ENCODE results near the gene CPED1.

Gene CPED1

DNA sequence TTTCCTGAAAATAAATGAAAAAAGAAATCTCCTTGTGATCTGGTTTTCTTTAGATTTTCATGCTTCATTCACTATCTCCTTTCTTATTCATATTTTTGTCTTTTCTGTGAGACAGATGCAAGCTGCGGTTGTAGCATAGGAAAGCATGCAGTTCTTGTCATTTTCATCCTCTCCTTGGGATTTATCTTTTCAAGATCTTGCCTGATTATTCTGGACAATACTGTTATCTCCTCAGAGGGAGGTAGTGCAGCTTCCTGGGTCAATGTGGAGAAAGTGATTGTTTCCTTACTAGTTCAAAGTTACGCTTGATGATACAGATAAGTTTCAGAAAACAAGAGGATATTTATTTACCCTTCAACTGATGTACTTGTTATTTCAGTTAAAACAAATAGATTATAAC lies 114.6 kb downstream of the CPED1 start:
- no peak overlapping the region for H2AK5ac ChIP-seq (ENCODE audit: low read length, severe bottlenecking)
- H2AFZ ChIP-seq (ENCODE audit: low read depth, low read length), result no peak overlapping the region
- H3K4ac ChIP-seq (ENCODE audit: low read depth in 1 of 2, low read length in 2 of 2), result no peak overlapping the region
- no peak overlapping the region for H3K9ac ChIP-seq (ENCODE audit: low read length)
- no peak overlapping the region for H3K27ac ChIP-seq (ENCODE audit: low read length, poor library complexity, severe bottlenecking)
- no peak overlapping the region for H2BK5ac ChIP-seq (ENCODE audit: low read depth, low read length, poor library complexity, severe bottlenecking)
- no peak overlapping the region for H4K91ac ChIP-seq (ENCODE audit: low read length)
- no peak overlapping the region for H2BK120ac ChIP-seq (ENCODE audit: low read depth, low read length)
- no peak overlapping the region for H3K23ac ChIP-seq (ENCODE audit: low read length in 2 of 2)
- H2BK15ac ChIP-seq (ENCODE audit: low read depth, poor library complexity, severe bottlenecking), result no peak overlapping the region
- H3K4me2 ChIP-seq (ENCODE audit: low read length, poor library complexity, severe bottlenecking), result no peak overlapping the region
- peaks cover 0 to 28% of the 10 kb centered on the region in 2 experiments for H3K36me3 ChIP-seq (ENCODE audit: control insufficient read depth in 1 of 2, insufficient read depth in 2 of 2, low read depth in 1 of 2, low read length in 2 of 2)
- no peaks in the 10 kb centered on the region for H3K27me3 ChIP-seq (ENCODE audit: control insufficient read depth in 1 of 2, insufficient read depth in 1 of 2, low read length in 2 of 2)
- WGBS, result no CpG with 5 or more reads among the region's 2 CpGs
- H3K18ac ChIP-seq (ENCODE audit: low read depth in 1 of 2, low read length in 2 of 2), result no peak overlapping the region
- no peaks in the 10 kb centered on the region for H3K4me1 ChIP-seq (ENCODE audit: control insufficient read depth, insufficient read depth, low read depth, low read length)
- H3K9me3 ChIP-seq (ENCODE audit: control insufficient read depth, low read length), result no peaks in the 10 kb centered on the region
- no peak for DNase-seq
- H4K8ac ChIP-seq (ENCODE audit: low read length), result no peak overlapping the region
- no peak overlapping the region for H2BK12ac ChIP-seq (ENCODE audit: low read length in 2 of 2)
- no peak overlapping the region for H3K14ac ChIP-seq (ENCODE audit: low read length in 2 of 2)
- no peaks in the 10 kb centered on the region for H3K79me1 ChIP-seq (replicated peaks; ENCODE audit: low read length, poor library complexity, severe bottlenecking)
- no peak overlapping the region for H3K4me3 ChIP-seq (ENCODE audit: insufficient read depth in 1 of 2, low read depth in 1 of 2, low read length in 2 of 2)

DNA sequence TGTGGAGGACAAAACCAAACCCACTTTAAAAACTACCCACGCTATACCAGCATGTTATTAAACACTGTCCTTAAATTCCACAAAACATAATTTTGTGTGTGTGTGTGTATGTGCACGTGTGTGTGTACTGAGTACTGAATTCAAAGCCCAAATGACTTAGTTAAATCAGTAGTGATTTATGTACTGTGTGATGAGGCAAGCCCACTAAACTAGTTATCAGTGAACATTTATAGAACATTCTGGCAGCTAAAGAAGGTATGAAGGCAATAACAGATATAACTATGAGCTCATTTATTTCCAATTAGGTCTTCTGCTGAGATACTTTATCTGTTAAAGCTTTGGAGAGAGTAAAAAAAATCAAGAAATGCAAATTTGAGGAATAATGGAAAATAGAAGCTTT lies 115.1 kb downstream of the CPED1 start:
- Histone ChIP-seq H3K4me3 (ENCODE audit: insufficient read depth in 1 of 2, low read depth in 1 of 2, low read length in 2 of 2) (no peak overlapping the region), H3K9me3 (ENCODE audit: control insufficient read depth, low read length) (no peaks in the 10 kb centered on the region)
- no peak for DNase-seq

DNA sequence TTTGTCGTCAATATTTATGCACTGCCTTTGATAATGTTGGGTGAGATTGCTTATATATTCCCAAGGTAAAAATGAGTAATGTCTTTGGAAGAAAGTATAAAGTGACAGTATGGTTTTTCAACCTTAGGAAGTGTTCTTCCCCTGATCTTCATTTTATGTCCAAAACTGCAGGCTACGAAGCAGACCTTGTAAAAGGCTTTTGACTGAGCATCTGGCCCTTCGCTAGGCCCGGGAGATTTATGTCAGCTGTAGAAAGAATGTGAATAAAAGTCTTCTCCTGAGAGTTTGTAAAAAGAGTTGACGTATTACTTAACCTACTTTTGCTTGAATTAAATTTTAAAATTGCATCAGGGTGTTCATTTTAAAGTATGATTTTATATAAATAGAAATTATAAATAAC lies 116.8 kb downstream of the CPED1 start:
- no peak overlapping the region for H3K27ac ChIP-seq (ENCODE audit: low read length, poor library complexity, severe bottlenecking)
- no peak overlapping the region for H3K4me3 ChIP-seq (ENCODE audit: insufficient read depth in 1 of 2, low read depth in 1 of 2, low read length in 2 of 2)
- no peaks in the 10 kb centered on the region for H3K79me1 ChIP-seq (replicated peaks; ENCODE audit: low read length, poor library complexity, severe bottlenecking)
- peaks cover 0 to 20% of the 10 kb centered on the region in 2 experiments for H3K36me3 ChIP-seq (ENCODE audit: control insufficient read depth in 1 of 2, insufficient read depth in 2 of 2, low read depth in 1 of 2, low read length in 2 of 2)
- no peaks in the 10 kb centered on the region for H3K27me3 ChIP-seq (ENCODE audit: control insufficient read depth in 1 of 2, insufficient read depth in 1 of 2, low read length in 2 of 2)
- no peak overlapping the region for H4K8ac ChIP-seq (ENCODE audit: low read length)
- H2BK120ac ChIP-seq (ENCODE audit: low read depth, low read length), result no peak overlapping the region
- no peak overlapping the region for H2BK15ac ChIP-seq (ENCODE audit: low read depth, poor library complexity, severe bottlenecking)
- H3K4me1 ChIP-seq (ENCODE audit: control insufficient read depth, insufficient read depth, low read depth, low read length), result no peaks in the 10 kb centered on the region
- no peak overlapping the region for H3K18ac ChIP-seq (ENCODE audit: low read depth in 1 of 2, low read length in 2 of 2)
- DNase-seq, result no peak
- no peaks in the 10 kb centered on the region for H3K9me3 ChIP-seq (ENCODE audit: control insufficient read depth, low read length)
- H3K4me2 ChIP-seq (ENCODE audit: low read length, poor library complexity, severe bottlenecking), result no peak overlapping the region
- no peak overlapping the region for H3K9ac ChIP-seq (ENCODE audit: low read length)
- H2BK12ac ChIP-seq (ENCODE audit: low read length in 2 of 2), result no peak overlapping the region
- H3K23ac ChIP-seq (ENCODE audit: low read length in 2 of 2), result no peak overlapping the region
- no peak overlapping the region for H4K91ac ChIP-seq (ENCODE audit: low read length)
- H2AK5ac ChIP-seq (ENCODE audit: low read length, severe bottlenecking), result no peak overlapping the region
- no peak overlapping the region for H3K14ac ChIP-seq (ENCODE audit: low read length in 2 of 2)
- H2AFZ ChIP-seq (ENCODE audit: low read depth, low read length), result no peak overlapping the region
- no peak overlapping the region for H2BK5ac ChIP-seq (ENCODE audit: low read depth, low read length, poor library complexity, severe bottlenecking)
- no peak overlapping the region for H3K4ac ChIP-seq (ENCODE audit: low read depth in 1 of 2, low read length in 2 of 2)
- WGBS, result 76% methylated on average over 4 of the region's 5 CpGs

More for the DNA sequence above, 115.1 kb downstream of the CPED1 start:
- no peak overlapping the region for H4K8ac ChIP-seq (ENCODE audit: low read length)
- H3K79me1 ChIP-seq (replicated peaks; ENCODE audit: low read length, poor library complexity, severe bottlenecking), result no peaks in the 10 kb centered on the region
- H3K27ac ChIP-seq (ENCODE audit: low read length, poor library complexity, severe bottlenecking), result no peak overlapping the region
- no peak overlapping the region for H3K14ac ChIP-seq (ENCODE audit: low read length in 2 of 2)
- H4K91ac ChIP-seq (ENCODE audit: low read length), result no peak overlapping the region
- no peak overlapping the region for H2BK5ac ChIP-seq (ENCODE audit: low read depth, low read length, poor library complexity, severe bottlenecking)
- no peak overlapping the region for H3K18ac ChIP-seq (ENCODE audit: low read depth in 1 of 2, low read length in 2 of 2)
- no peak overlapping the region for H3K4ac ChIP-seq (ENCODE audit: low read depth in 1 of 2, low read length in 2 of 2)
- no peak overlapping the region for H2AFZ ChIP-seq (ENCODE audit: low read depth, low read length)
- H3K36me3 ChIP-seq (ENCODE audit: control insufficient read depth in 1 of 2, insufficient read depth in 2 of 2, low read depth in 1 of 2, low read length in 2 of 2), result peaks cover 0 to 28% of the 10 kb centered on the region in 2 experiments
- H2BK15ac ChIP-seq (ENCODE audit: low read depth, poor library complexity, severe bottlenecking), result no peak overlapping the region
- H2BK12ac ChIP-seq (ENCODE audit: low read length in 2 of 2), result no peak overlapping the region
- no CpG with 5 or more reads among the region's 2 CpGs for WGBS
- H3K4me2 ChIP-seq (ENCODE audit: low read length, poor library complexity, severe bottlenecking), result no peak overlapping the region
- H3K23ac ChIP-seq (ENCODE audit: low read length in 2 of 2), result no peak overlapping the region
- no peak overlapping the region for H3K9ac ChIP-seq (ENCODE audit: low read length)
- no peak overlapping the region for H2AK5ac ChIP-seq (ENCODE audit: low read length, severe bottlenecking)
- H3K4me1 ChIP-seq (ENCODE audit: control insufficient read depth, insufficient read depth, low read depth, low read length), result no peaks in the 10 kb centered on the region
- H2BK120ac ChIP-seq (ENCODE audit: low read depth, low read length), result no peak overlapping the region
- no peaks in the 10 kb centered on the region for H3K27me3 ChIP-seq (ENCODE audit: control insufficient read depth in 1 of 2, insufficient read depth in 1 of 2, low read length in 2 of 2)

DNA sequence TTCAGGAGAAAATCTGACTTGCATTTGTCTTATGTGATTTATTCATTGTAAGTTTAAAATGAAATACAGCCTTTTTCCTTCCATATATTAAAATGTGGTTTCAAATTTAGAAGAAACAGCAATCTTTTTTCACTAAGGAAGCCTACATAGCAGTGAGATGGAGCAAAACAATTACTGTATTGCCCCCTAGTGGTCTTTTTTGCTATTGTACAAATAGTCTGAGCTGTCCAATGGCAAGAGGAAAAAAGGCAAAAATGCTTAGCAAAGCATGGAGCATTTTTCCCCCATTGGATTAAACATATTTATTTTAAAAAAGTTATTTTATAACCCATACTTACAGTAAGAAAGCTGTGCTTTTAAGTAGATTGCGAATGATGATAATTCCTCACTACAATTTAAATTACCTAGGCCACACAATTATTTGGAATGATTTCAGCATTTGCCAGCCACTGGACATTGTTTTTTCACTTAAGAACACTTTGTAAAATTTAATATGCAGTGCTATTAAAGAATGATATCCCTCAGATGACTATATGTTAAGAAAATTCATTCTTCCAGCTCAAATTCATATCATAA lies 119.5 kb downstream of the CPED1 start:
- no CpG with 5 or more reads among the region's 1 CpG for WGBS
- Histone ChIP-seq H3K4me3 (ENCODE audit: insufficient read depth in 1 of 2, low read depth in 1 of 2, low read length in 2 of 2) (no peak overlapping the region), H3K4ac (ENCODE audit: low read depth in 1 of 2, low read length in 2 of 2) (no peak overlapping the region), H3K14ac (ENCODE audit: low read length in 2 of 2) (no peak overlapping the region), H2AFZ (ENCODE audit: low read depth, low read length) (no peak overlapping the region), H3K9ac (ENCODE audit: low read length) (peak overlapping the region; percentile 39), H2AK5ac (ENCODE audit: low read length, severe bottlenecking) (no peak overlapping the region), H2BK5ac (ENCODE audit: low read depth, low read length, poor library complexity, severe bottlenecking) (no peak overlapping the region), H2BK15ac (ENCODE audit: low read depth, poor library complexity, severe bottlenecking) (no peak overlapping the region), H3K18ac (ENCODE audit: low read depth in 1 of 2, low read length in 2 of 2) (no peak overlapping the region), H3K4me2 (ENCODE audit: low read length, poor library complexity, severe bottlenecking) (no peak overlapping the region), H3K36me3 (ENCODE audit: control insufficient read depth in 1 of 2, insufficient read depth in 2 of 2, low read depth in 1 of 2, low read length in 2 of 2) (no peaks in the 10 kb centered on the region), H3K27ac (ENCODE audit: low read length, poor library complexity, severe bottlenecking) (no peak overlapping the region), H3K23ac (ENCODE audit: low read length in 2 of 2) (no peak overlapping the region), H3K9me3 (ENCODE audit: control insufficient read depth, low read length) (no peaks in the 10 kb centered on the region), H3K4me1 (ENCODE audit: control insufficient read depth, insufficient read depth, low read depth, low read length) (no peaks in the 10 kb centered on the region), H2BK120ac (ENCODE audit: low read depth, low read length) (no peak overlapping the region), H4K91ac (ENCODE audit: low read length) (no peak overlapping the region), H3K27me3 (ENCODE audit: control insufficient read depth in 1 of 2, insufficient read depth in 1 of 2, low read length in 2 of 2) (no peaks in the 10 kb centered on the region), H2BK12ac (ENCODE audit: low read length in 2 of 2) (no peak overlapping the region), H4K8ac (ENCODE audit: low read length) (no peak overlapping the region), H3K79me1 (replicated peaks; ENCODE audit: low read length, poor library complexity, severe bottlenecking) (no peaks in the 10 kb centered on the region)
- peak; percentile 79 for DNase-seq

Data from mesenchymal stem cell (in vitro differentiated cells and primary cell).